DMS53 treated with DMSO at 0.1 percent for 48 hours (cell line): Measurements from ENCODE around the gene TCEA2.

Experiments
- DNase-seq: peaks from one replicate; lab custom pipeline; 2025; ENCODE audit not compliant: unreplicated experiment; lab: John Stamatoyannopoulos, UW

Gene TCEA2

DNA sequence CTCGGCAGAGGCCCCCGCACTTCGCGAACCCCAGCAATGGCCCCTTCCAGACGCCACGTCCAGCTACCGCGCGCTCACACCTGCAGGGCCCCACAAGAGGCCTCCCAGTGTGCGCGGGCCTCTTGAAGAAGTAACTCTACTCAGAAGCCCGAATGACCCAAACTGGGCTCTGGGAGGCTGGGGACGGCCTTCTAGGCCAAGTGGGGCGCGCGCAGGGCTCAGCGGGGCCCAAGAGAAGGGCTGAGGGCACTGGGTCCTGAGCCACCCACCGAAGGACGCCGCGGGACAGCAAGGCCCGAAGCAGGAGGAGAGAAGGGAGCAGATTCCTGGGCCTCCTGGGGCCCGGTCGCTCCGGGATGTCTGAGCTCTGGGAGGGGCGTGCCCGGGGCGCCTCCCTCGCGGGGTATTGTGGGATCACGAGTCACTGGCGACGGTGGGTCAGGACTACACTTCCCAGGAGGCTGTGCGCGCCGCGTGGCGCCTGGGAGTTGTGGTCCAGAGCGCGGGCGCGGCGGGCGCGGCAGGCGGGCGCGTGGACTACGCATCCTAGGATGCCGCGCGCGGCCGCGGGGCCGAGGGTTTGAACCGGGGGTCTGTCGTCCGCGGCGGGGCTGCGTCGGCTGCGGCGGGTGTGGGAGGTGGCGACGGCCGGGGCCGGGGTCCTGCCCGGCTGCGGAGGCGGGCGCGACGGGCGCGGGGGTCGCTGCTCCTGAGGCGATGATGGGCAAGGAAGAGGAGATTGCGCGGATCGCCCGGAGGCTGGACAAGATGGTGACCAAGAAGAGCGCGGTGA lies at the start of gene TCEA2:
TSS of gene TCEA2 (plus strand) at position 603 of the 793 bp plus-strand sequence. CDS start at position 718, 115 bp downstream.
- peak; percentile 82 for DNase-seq

DNA sequence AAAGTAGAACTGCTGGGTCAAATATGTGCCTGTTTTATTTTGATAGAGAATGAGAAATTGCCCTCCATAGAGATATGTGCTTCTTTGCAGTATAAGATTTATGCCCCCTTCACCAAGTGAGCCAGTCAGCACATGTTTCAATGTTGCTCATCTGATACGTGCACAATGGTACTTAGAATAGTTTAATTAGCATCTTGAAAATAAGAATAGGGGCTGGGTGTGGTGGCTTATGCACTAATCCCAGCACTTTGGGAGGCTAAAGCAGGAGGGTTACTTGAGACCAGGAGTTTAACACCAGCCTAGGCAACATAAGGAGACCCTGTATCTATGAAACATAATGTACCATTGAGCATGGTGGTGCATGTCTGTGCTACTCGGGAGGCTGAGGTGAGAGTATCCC lies 47.4 kb upstream of the TCEA2 start:
- DNase-seq = no peak

DNA sequence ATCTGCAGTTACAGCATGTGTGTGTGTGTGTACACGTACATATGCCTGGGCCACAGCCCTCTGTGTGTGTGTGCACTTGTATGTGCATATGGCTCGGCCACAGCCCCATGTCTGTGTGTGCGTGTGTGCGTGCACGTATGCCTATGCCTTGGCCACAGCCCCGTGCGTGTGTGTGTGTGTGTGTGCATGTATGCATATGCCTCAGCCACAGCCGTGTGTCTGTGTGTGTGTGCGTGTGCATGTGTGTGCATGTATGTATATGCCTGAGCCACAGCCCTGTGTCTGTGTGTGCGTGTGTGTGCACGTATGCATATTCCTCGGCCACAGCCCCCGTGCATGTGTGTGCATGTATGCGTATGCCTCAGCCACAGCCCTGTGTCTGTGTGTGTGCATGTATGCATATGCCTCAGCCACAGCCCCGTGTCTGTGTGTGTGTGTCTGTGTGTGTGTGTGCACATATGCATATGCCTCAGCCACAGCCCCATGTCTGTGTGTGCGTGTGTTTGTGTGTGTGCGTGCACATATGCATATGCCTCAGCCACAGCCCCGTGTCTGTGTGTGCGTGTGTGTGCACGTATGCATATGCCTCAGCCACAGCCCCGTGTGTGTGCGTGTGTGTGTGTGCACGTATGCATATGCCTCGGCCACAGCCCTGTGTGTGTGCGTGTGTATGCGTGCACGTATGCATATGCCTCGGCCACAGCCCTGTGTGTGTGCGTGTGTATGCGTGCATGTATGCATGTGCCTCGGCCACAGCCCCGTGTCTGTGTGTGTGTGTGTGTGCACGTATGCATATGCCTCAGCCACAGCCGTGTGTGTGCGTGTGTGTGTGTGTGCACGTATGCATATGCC lies 41.6 kb upstream of the TCEA2 start:
- no peak for DNase-seq

DNA sequence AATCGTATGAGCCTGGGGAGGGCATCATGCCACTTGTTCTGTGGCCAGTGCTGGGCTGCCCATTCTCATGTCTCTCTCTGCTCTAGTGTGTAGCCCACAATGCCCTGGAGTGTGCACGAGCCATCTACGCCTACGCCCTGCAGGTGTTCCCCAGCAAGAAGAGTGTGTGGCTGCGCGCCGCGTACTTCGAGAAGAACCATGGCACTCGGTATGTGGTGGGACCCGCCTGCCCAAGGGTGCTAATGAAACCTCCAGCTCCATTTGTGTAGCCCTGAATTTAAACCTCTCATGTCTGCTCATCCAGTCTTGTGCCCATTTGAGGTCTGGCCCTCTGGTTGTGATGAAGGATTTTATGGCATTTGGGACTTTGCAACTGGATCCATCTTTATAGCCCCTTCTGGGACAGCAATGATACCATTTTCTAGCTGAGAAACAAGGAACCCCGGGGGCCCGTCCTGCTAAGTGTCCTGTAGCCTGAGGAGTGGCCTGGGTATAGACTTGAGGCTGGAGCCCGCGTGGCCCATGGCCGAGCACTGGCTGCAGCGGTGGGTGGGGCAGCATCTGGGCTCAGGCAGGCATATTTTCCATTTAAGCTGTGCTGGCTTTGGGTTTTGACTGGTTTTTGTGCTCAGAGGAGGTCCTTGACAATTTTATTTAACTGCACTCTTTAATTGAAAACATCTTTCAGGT lies 40.2 kb upstream of the TCEA2 start:
- DNase-seq = no peak

DNA sequence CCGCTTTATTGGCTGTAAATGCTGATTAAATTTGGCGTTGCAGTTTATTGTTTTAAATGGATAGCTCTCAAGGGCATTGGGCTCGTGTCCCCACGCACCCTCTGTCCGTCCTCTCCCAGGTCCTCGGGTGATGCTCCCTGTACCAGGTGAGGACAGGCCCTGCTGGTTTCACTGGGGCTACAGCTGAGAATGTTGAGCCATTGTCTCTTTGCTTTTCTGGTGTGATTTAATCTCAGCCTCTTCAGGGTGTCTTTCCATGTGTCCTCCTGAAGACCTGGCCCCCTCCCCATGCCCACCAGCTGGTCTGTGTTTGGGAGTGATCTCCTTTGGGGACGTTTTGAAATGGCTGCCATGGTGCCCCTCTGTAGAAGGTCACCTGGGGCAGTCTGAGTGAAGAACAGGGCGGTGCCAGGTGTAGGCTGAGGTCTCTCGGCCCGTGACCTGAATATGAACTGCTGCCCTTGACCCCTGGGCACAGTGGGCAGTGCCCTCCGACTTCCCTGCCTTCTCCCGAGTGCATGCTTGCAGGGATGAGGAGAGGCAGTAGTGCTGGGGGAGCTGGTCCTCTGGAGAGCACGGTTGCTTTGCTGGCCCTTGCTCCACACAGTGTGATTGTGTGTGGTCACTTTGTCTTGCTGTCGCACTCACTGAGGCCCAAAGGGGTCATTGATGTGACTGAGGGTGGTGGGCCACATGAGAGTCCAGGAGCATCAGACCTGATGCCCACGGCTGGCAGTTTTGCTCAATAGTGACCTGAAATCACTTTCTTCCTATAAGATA lies 39.4 kb upstream of the TCEA2 start:
- no peak for DNase-seq

GRCh38 chr20:64024141-64024990 lies 38.6 kb upstream of the TCEA2 start:
- DNase-seq = no peak

DNA sequence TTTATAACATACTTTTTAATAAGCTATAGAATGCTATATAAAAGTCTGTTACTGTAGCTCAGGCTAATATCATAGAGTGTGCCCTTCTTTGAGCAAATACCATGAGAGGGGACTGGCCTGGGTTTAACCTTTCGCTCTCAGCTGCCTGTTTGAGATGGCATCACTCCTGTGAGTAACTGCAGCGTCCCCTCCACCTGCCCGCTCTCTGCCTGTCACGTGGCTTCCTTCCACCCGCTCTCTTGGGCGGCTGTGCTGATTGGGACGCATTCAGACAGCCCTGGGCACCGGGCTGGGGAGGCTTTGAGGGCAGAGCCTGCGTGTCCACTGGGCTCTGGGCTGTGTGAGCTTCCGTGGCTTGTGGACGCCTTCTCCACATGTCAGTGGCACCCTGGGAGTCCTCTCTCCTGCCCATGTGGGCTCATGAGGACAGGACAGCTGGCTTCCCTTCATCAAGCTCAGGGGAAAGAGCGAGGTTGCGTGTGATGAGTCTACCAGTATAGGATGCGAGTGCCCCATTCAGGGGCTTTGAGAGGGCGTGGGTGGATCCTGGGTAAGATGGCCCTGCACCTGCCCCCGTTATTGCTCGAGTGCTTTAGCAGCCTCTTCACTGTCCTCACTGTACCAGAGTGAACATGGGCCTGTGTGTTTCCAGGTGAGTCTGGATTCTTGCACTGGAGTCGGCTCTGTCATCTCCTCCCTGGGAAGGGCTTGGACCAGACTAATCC lies 37.7 kb upstream of the TCEA2 start:
- DNase-seq = no peak

DNA sequence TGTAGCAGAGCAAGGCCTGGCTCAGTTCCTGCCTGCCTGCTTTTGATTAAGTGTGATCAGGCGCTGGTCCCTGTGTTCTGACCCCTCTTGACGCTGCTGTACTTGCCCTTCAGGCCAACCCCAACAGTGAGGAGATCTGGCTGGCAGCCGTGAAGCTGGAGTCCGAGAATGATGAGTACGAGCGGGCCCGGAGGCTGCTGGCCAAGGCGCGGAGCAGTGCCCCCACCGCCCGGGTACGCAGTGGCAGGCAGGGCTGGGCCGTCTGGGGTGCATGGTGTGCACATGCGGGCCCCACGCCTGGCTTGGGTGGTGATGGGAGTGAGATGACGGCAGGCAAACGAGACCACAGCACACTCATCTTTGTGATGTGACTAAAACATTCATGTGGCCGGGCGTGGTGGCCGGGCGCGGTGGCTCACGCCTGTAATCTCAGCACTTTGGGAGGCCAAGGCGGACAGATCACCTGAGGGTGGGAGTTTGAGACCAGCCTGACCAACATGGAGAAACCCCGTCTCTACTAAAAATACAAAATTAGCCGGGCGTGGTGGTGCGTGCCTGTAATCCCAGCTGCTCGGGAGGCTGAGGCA lies 37.1 kb upstream of the TCEA2 start:
- no peak for DNase-seq

GRCh38 chr20:64027981-64028685 lies 34.9 kb upstream of the TCEA2 start:
- no peak for DNase-seq

DNA sequence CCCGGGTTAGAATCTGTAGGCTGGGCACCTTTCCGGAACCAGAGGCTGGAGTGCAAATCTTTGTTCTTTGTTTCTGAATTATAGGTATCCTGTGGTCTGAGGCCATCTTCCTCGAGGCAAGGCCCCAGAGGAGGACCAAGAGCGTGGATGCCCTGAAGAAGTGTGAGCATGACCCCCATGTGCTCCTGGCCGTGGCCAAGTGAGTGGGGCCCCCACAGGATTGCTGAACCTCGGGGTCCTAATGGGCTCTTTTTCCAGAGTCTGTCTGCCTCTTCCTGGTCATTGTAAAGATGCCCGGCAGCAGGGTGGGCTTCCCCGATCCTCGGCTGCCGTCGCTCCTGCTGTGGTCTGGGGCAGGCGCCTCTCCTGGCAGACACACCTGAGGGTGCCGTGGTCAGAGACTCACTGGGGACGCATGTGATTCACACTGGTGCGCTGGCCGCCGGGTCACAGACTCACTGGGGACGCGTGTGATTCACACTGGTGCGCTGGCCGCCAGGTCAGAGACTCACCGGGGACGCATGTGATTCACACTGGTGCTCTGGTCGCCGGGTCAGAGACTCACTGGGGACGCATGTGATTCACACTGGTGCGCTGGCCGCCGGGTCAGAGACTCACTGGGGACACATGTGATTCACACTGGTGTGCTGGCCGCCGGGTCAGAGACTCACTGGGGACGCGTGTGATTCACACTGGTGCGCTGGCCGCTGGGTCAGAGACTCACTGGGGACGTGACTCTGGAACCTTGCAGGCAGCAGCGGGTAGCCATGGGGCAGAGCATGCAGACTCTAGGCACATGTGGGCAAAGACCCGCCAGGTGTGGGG lies 33.5 kb upstream of the TCEA2 start:
- DNase-seq = no peak

- DNase-seq = no peak
Observed at GRCh38 chr20:64030371-64031134, 32.4 kb upstream of the TCEA2 start.

GRCh38 chr20:64031822-64032314 lies 31.1 kb upstream of the TCEA2 start:
- no peak for DNase-seq

DNA sequence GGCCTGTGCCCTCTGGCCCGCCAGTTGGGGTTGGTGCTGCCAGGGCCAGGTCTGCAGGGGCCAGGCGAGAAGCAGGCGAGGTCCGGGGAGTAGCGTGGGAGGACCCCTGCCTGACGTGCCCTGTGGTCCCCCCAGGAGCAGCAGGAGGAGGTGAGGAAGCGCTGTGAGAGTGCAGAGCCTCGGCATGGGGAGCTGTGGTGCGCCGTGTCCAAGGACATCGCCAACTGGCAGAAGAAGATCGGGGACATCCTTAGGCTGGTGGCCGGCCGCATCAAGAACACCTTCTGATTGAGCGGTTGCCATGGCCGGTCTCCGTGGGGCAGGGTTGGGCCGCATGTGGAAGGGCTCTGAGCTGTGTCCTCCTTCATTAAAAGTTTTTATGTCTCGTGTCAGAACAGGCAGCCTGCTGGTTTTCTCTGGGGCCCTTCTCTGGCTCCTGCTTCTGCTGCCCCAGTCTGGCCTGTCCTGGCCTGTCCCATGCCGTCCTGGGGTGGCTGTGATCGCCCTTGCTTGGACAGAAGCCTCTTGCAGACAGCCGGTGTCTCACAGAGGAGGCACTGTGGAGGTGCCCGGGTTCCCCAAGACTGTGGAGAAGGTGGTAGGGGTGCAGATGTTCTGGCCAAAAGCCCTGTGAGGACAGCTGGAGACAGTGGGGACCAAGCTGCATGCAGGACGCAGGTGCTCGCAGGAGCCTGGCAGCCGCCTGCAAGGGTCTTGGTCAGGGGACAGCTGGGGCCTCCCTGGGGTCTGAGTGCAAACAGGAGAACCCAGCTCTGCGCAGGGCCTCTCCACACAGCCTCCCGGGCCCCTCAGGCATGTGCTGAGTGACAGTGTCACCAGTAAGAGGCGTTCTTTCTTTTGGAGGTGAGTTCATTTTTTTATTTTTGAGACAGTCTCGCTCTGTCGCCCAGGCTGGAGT lies 30.0 kb upstream of the TCEA2 start:
- DNase-seq = no peak

- no peak for DNase-seq
Observed at GRCh38 chr20:64033981-64034493, 29.0 kb upstream of the TCEA2 start.
